IMR-90 (cell line): ENCODE measurements around the gene ZNF407. TPM values are rescaled to one million over a fixed set of nuclear protein-coding genes. Genes with fewer than 3 reads are reported as not detected.

Experiments
- ATAC-seq: fragments of 200-7000 bp; cut with Tn5 transposase; 2 replicates; pipeline ENCODE4 v1.9.1; 2020; ENCODE audit warnings: low read depth, mild to moderate bottlenecking, moderate library complexity
- BruUV-seq: library from RNA; stranded (reverse); fragments of 400-500 nt; replicated peaks from 2 replicates; lab custom pipeline; 2021; lab: Mats Ljungman, UMichigan
- CTCF ChIA-PET: fragments of 300-600 bp; formaldehyde crosslinking; extraction: SDS; loops from one replicate; lab custom pipeline; 2021; ENCODE audit warnings: antibody characterized with exemption; lab: Yijun Ruan, JAX
- POLR2A ChIA-PET: fragments of 300-600 bp; sonication (Branson Sonifier 250); formaldehyde crosslinking; loops from one replicate; lab custom pipeline; 2022; ENCODE audit warnings: antibody characterized with exemption; ENCODE audit not compliant: unreplicated experiment; lab: Charles Lee
- DNase-seq: peaks from one replicate; pipeline ENCODE4 v3.0.0; 2013
- H2AFZ ChIP-seq: replicated peaks from 2 replicates; pipeline ENCODE3; 2013; ENCODE audit warnings: low read length, mild to moderate bottlenecking; ENCODE audit not compliant: poor library complexity
- H2AK5ac ChIP-seq: 2 replicates; pipeline ENCODE4 v1.6.1; 2013; ENCODE audit warnings: low read depth, low read length, inconsistent platforms
- H2AK9ac ChIP-seq: replicated peaks from 2 replicates; pipeline ENCODE3; 2013; ENCODE audit warnings: mild to moderate bottlenecking, low read depth, low read length, moderate library complexity; ENCODE audit not compliant: poor library complexity
- H2BK120ac ChIP-seq: 2 replicates; pipeline ENCODE4 v1.6.1; 2013; ENCODE audit warnings: low read depth, low read length, inconsistent platforms
- H2BK15ac ChIP-seq: 3 replicates; pipeline ENCODE4 v1.6.1; 2013; ENCODE audit warnings: low read depth, low read length, inconsistent platforms
- H2BK20ac ChIP-seq: 2 replicates; pipeline ENCODE4 v1.6.1; 2013; ENCODE audit warnings: low read depth, mild to moderate bottlenecking, inconsistent platforms, low read length, moderate library complexity
- H2BK5ac ChIP-seq: 2 replicates; pipeline ENCODE4 v1.6.1; 2013; ENCODE audit warnings: mild to moderate bottlenecking, low read depth, low read length, inconsistent platforms; ENCODE audit not compliant: poor library complexity, severe bottlenecking
- H3K14ac ChIP-seq: replicated peaks from 2 replicates; pipeline ENCODE4 v1.6.1; 2013; ENCODE audit warnings: low read depth, low read length, inconsistent platforms
- H3K18ac ChIP-seq: 2 replicates; pipeline ENCODE4 v1.6.1; 2013; ENCODE audit warnings: low read depth, low read length, control low read depth
- H3K23ac ChIP-seq: 2 replicates; pipeline ENCODE4 v1.6.1; 2013; ENCODE audit warnings: low read depth, low read length, inconsistent platforms
- H3K27ac ChIP-seq: 2 replicates; pipeline ENCODE4 v1.5.1; 2013; ENCODE audit warnings: mild to moderate bottlenecking, control low read depth, low read length; ENCODE audit not compliant: insufficient read depth
- H3K27me3 ChIP-seq: 2 replicates; pipeline ENCODE4 v1.6.1; 2013; ENCODE audit warnings: low read length; ENCODE audit not compliant: control insufficient read depth, insufficient read depth
- H3K36me3 ChIP-seq: 2 replicates; pipeline ENCODE4 v1.6.1; 2013; ENCODE audit warnings: low read length, mixed read lengths; ENCODE audit not compliant: control insufficient read depth, insufficient read depth
- H3K4ac ChIP-seq: 2 replicates; pipeline ENCODE4 v1.6.1; 2013; ENCODE audit warnings: low read depth, low read length, inconsistent platforms
- H3K4me1 ChIP-seq: 2 replicates; pipeline ENCODE4 v1.6.1; 2013; ENCODE audit warnings: low read length, mixed read lengths; ENCODE audit not compliant: control insufficient read depth, insufficient read depth
- H3K4me2 ChIP-seq: 2 replicates; pipeline ENCODE4 v1.6.1; 2013; ENCODE audit warnings: low read depth, mild to moderate bottlenecking, control low read depth, low read length, moderate library complexity
- H3K4me3 ChIP-seq: 2 replicates; pipeline ENCODE4 v1.5.1; 2013; ENCODE audit warnings: low read depth, mild to moderate bottlenecking, control low read depth, low read length, moderate library complexity; ENCODE audit not compliant: insufficient read depth
- H3K56ac ChIP-seq: 2 replicates; pipeline ENCODE4 v1.6.1; 2013; ENCODE audit warnings: low read length, inconsistent platforms; ENCODE audit not compliant: insufficient read depth; ENCODE audit errors: extremely low read depth
- H3K79me1 ChIP-seq, 2 experiments: 2 replicates each; pipeline ENCODE4 v1.6.1; 2013; ENCODE audit warnings: low read length in 2 of 2, inconsistent platforms in 1 of 2, low read depth in 1 of 2
- H3K9ac ChIP-seq: 2 replicates; pipeline ENCODE4 v1.6.1; 2013; ENCODE audit warnings: low read depth, low read length, control low read depth
- H3K9me1 ChIP-seq: 2 replicates; pipeline ENCODE4 v1.6.1; 2013; ENCODE audit warnings: low read length, inconsistent platforms; ENCODE audit not compliant: insufficient read depth
- H3K9me3 ChIP-seq: 2 replicates; pipeline ENCODE4 v1.6.1; 2013; ENCODE audit warnings: low read length; ENCODE audit not compliant: control insufficient read depth, insufficient read depth
- H4K20me1 ChIP-seq: 2 replicates; pipeline ENCODE4 v1.6.1; 2013; ENCODE audit warnings: low read length, inconsistent platforms; ENCODE audit not compliant: insufficient read depth
- H4K5ac ChIP-seq: 2 replicates; pipeline ENCODE4 v1.6.1; 2013; ENCODE audit warnings: mild to moderate bottlenecking, low read depth, low read length, control low read depth
- H4K8ac ChIP-seq, 2 experiments: 2 replicates each; pipeline ENCODE4 v1.6.1; 2013; ENCODE audit warnings: low read depth in 2 of 2, low read length in 2 of 2, control low read depth in 1 of 2, inconsistent platforms in 1 of 2
- H4K91ac ChIP-seq: 2 replicates; pipeline ENCODE4 v1.6.1; 2013; ENCODE audit warnings: low read depth, low read length, inconsistent platforms; ENCODE audit not compliant: insufficient read depth
- BHLHE40 ChIP-seq: fragments of 150-350 bp; IDR thresholded peaks from 2 replicates; pipeline ENCODE4 v1.6.1; 2016; ENCODE audit warnings: mild to moderate bottlenecking, low read depth, low read length
- CEBPB ChIP-seq: IDR thresholded peaks from 2 replicates; pipeline ENCODE4 v1.6.1; 2012; ENCODE audit warnings: low read depth, low read length, improper control_type of control experiment
- CHD1 ChIP-seq: IDR thresholded peaks from 2 replicates; pipeline ENCODE4 v1.6.1; 2012; ENCODE audit warnings: low read depth, low read length, improper control_type of control experiment
- FOS ChIP-seq: fragments of 150-350 bp; IDR thresholded peaks from 2 replicates; pipeline ENCODE4 v1.6.1; 2016; ENCODE audit warnings: low read depth, low read length
- MAFK ChIP-seq: IDR thresholded peaks from 2 replicates; pipeline ENCODE4 v1.6.1; 2012; ENCODE audit warnings: low read depth, low read length, improper control_type of control experiment
- MAZ ChIP-seq: IDR thresholded peaks from 2 replicates; pipeline ENCODE4 v1.6.1; 2012; ENCODE audit warnings: low read depth, mild to moderate bottlenecking, low read length, improper control_type of control experiment, moderate library complexity, borderline replicate concordance
- MXI1 ChIP-seq: IDR thresholded peaks from 2 replicates; pipeline ENCODE4 v1.6.1; 2012; ENCODE audit warnings: low read depth, mild to moderate bottlenecking, low read length, moderate library complexity, borderline replicate concordance
- NFE2L2 ChIP-seq: fragments of 150-350 bp; IDR thresholded peaks from 2 replicates; pipeline ENCODE4 v1.6.1; 2016; ENCODE audit warnings: low read depth, mild to moderate bottlenecking, low read length
- POLR2A ChIP-seq: IDR thresholded peaks from 2 replicates; pipeline ENCODE4 v1.6.1; 2012; ENCODE audit warnings: mild to moderate bottlenecking, low read depth, low read length
- RAD21 ChIP-seq: IDR thresholded peaks from 2 replicates; pipeline ENCODE4 v1.6.1; 2012; ENCODE audit warnings: low read length, improper control_type of control experiment
- RCOR1 ChIP-seq: IDR thresholded peaks from 2 replicates; pipeline ENCODE4 v1.6.1; 2012; ENCODE audit warnings: mild to moderate bottlenecking, low read length, improper control_type of control experiment; ENCODE audit not compliant: insufficient replicate concordance
- RFX5 ChIP-seq: IDR thresholded peaks from 2 replicates; pipeline ENCODE4 v1.8.0; 2012; ENCODE audit warnings: low read depth, mild to moderate bottlenecking, low read length, moderate library complexity
- SMC3 ChIP-seq: fragments of 150-350 bp; IDR thresholded peaks from 2 replicates; pipeline ENCODE4 v1.6.1; 2016; ENCODE audit warnings: low read depth, mild to moderate bottlenecking, antibody characterized with exemption, low read length, moderate library complexity
- WGBS, 2 experiments: methylation state at CpG; one replicate each; pipeline versions ENCODE4 v1.1.5 to v1.1.7; 2013; ENCODE audit warnings: missing lambda C conversion rate in 2 of 2; ENCODE audit not compliant: insufficient read length in 1 of 2; ENCODE audit errors: extremely low coverage in 2 of 2; 5-methylcytosine and 5-hydroxymethylcytosine counted together
- dilution Hi-C: fragments of 300-500 bp; cut with HindIII; formaldehyde crosslinking; loops from one replicate; pipeline ENCODE4 v1.14.3; 2018; ENCODE audit warnings: low sequenced_read_pairs; ENCODE audit not compliant: unreplicated experiment
- in situ Hi-C: fragments of 300-500 bp; cut with MboI; formaldehyde crosslinking; loops from 3 replicates; pipeline ENCODE4 v1.14.3; 2019; ENCODE audit warnings: low sequenced_read_pairs, inconsistent platforms, mixed read lengths
- intact Hi-C: fragments of 100-400 bp; cut with micrococcal nuclease; formaldehyde crosslinking; loops from 2 replicates; pipeline ENCODE4 v1.10.0; 2022
- polyA plus RNA-seq, 3 experiments: library from polyadenylated mRNA; depleted of rRNA; stranded (reverse); fragments of >200 nt; gene quantifications; 2 replicates each; pipeline ENCODE4 v1.2.3, GENCODE V29; 2012; ENCODE audit warnings: low replicate concordance in 1 of 3
- total RNA-seq: library from RNA; depleted of rRNA; stranded (reverse); fragments of >200 nt; gene quantifications from 2 replicates; pipeline ENCODE4 v1.2.3, GENCODE V29; 2012
- TF ChIP-seq, protein P1 (sequence below): conservative IDR thresholded peaks from 2 replicates; pipeline ENCODE4 v1.5.1; 2012; ENCODE audit warnings: mild to moderate bottlenecking, low read depth, low read length, improper control_type of control experiment
- TF ChIP-seq, protein P2 (sequence below): fragments of 150-350 bp; IDR thresholded peaks from 2 replicates; pipeline ENCODE4 v1.6.1; 2017; ENCODE audit warnings: mild to moderate bottlenecking, antibody characterized with exemption, low read length, low read depth
- TF ChIP-seq, protein P3 (sequence below): fragments of 150-350 bp; IDR thresholded peaks from 2 replicates; pipeline ENCODE4 v1.6.1; 2016; ENCODE audit warnings: low read depth, mild to moderate bottlenecking, low read length, moderate library complexity, borderline replicate concordance

The ZNF407 gene
- total and polyA plus RNA-seq, 2 of the 4 experiments (the other 2 are of a cell fraction), result 3.1 to 20.1 TPM

DNA sequence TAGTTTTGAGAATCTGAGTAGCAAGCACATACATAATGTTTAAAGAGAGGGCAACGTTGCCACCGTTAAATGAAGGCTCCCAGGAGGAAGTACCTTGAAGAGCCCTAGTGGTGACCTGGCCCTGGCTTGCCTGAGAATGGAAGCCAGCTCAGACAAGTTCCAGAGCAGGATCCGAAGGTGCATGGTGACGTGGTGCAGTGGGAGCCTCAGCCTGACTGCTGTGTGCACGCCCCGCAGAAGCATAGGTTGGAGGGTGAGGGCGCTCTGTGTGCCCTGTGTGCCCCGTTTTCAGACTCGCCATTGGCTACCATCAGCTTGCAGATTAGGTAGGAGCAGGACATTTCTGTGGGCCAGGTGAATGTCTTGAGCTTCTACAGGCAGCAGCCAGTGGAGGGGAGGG, 68.2 kb downstream of the ZNF407 start:
- dilution Hi-C loops (no loop called here), in situ Hi-C loops (loop anchor here (25.0 kb wide), 2 partner anchors 1071 to 1596 kb away; no protein-coding TSS in a partner anchor), intact Hi-C loops (no loop called here)
- Histone ChIP-seq H3K4ac (no peak overlapping the region), H3K9me1 (peaks cover 8% of the 10 kb centered on the region; the same call in 1 of the 2 replicates), H3K56ac (no peak overlapping the region), H2BK5ac (no peak overlapping the region), H2AK5ac (no peak overlapping the region), H3K14ac (no peak overlapping the region), H3K23ac (no peak overlapping the region), H3K79me1 (peaks cover 10 to 12% of the 10 kb centered on the region in 2 experiments; a peak in 2 of 4 replicates), H2AFZ (no peak overlapping the region), H3K4me2 (no peak overlapping the region), H3K18ac (no peak overlapping the region), H3K27ac (no peak overlapping the region), H4K8ac (no peak overlapping the region), H3K9me3 (no peaks in the 10 kb centered on the region), H3K9ac (no peak overlapping the region), H2BK120ac (no peak overlapping the region), H2BK15ac (no peak overlapping the region), H4K5ac (no peak overlapping the region), H4K20me1 (no peaks in the 10 kb centered on the region), H3K4me3 (no peak overlapping the region), H3K27me3 (no peaks in the 10 kb centered on the region), H2AK9ac (no peak overlapping the region), H3K4me1 (peaks cover 2% of the 10 kb centered on the region), H3K36me3 (no peaks in the 10 kb centered on the region; the same call in none of the 2 replicates), H4K91ac (no peak overlapping the region), H2BK20ac (no peak overlapping the region)
- ChIA-PET CTCF (no interaction called here), POLR2A (no interaction called here)
- BruUV-seq, result no TSS peak
- ATAC-seq (no peak), DNase-seq (no peak)
- 69% methylated on average over 2 of the region's 9 CpGs; no CpG with 5 or more reads in 1 of the 2 experiments for WGBS, 2 experiments
- no peak for TF ChIP-seq MXI1
- TF ChIP-seq, protein P1, sequence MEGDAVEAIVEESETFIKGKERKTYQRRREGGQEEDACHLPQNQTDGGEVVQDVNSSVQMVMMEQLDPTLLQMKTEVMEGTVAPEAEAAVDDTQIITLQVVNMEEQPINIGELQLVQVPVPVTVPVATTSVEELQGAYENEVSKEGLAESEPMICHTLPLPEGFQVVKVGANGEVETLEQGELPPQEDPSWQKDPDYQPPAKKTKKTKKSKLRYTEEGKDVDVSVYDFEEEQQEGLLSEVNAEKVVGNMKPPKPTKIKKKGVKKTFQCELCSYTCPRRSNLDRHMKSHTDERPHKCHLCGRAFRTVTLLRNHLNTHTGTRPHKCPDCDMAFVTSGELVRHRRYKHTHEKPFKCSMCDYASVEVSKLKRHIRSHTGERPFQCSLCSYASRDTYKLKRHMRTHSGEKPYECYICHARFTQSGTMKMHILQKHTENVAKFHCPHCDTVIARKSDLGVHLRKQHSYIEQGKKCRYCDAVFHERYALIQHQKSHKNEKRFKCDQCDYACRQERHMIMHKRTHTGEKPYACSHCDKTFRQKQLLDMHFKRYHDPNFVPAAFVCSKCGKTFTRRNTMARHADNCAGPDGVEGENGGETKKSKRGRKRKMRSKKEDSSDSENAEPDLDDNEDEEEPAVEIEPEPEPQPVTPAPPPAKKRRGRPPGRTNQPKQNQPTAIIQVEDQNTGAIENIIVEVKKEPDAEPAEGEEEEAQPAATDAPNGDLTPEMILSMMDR, result no peak
- no peak for TF ChIP-seq RCOR1
- no peak for TF ChIP-seq MAZ
- no peak for TF ChIP-seq CHD1
- TF ChIP-seq, protein P2, sequence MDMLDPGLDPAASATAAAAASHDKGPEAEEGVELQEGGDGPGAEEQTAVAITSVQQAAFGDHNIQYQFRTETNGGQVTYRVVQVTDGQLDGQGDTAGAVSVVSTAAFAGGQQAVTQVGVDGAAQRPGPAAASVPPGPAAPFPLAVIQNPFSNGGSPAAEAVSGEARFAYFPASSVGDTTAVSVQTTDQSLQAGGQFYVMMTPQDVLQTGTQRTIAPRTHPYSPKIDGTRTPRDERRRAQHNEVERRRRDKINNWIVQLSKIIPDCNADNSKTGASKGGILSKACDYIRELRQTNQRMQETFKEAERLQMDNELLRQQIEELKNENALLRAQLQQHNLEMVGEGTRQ, result no peak
- TF ChIP-seq FOS, result no peak
- TF ChIP-seq, protein P3, sequence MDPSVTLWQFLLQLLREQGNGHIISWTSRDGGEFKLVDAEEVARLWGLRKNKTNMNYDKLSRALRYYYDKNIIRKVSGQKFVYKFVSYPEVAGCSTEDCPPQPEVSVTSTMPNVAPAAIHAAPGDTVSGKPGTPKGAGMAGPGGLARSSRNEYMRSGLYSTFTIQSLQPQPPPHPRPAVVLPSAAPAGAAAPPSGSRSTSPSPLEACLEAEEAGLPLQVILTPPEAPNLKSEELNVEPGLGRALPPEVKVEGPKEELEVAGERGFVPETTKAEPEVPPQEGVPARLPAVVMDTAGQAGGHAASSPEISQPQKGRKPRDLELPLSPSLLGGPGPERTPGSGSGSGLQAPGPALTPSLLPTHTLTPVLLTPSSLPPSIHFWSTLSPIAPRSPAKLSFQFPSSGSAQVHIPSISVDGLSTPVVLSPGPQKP, result no peak
- TF ChIP-seq POLR2A, result no peak
- TF ChIP-seq BHLHE40, result no peak
- no peak for TF ChIP-seq MAFK
- no peak for TF ChIP-seq CEBPB
- no peak for TF ChIP-seq NFE2L2
- TF ChIP-seq SMC3, result no peak
- no peak for TF ChIP-seq RFX5
- no peak for TF ChIP-seq RAD21
